Osteoblast (primary cell): ENCODE results near the gene BEGAIN. TPM values are rescaled to one million over a fixed set of nuclear protein-coding genes. Genes with fewer than 3 reads are reported as not detected.
"Not testable (repeated sequence)": the region's sequence is repeated elsewhere in the genome, so short reads cannot be mapped to it uniquely, and the experiment has no call there.

ENCODE experiments used
- DNase-seq: peaks from one replicate; pipeline ENCODE4 v3.0.0; 2011; ENCODE audit warnings: low spot score, mixed read lengths; ENCODE audit not compliant: insufficient read length; ENCODE audit errors: missing footprints
- H2AFZ ChIP-seq: 2 replicates; pipeline ENCODE4 v1.6.0; 2011; ENCODE audit warnings: mild to moderate bottlenecking, low read length
- H3K27ac ChIP-seq: 2 replicates; pipeline ENCODE4 v1.5.1; 2011; ENCODE audit warnings: mild to moderate bottlenecking, low read depth, low read length, moderate library complexity
- H3K27me3 ChIP-seq: 2 replicates; pipeline ENCODE4 v1.6.0; 2012; ENCODE audit warnings: mild to moderate bottlenecking, control low read depth, inconsistent platforms, low read length, moderate library complexity; ENCODE audit not compliant: insufficient read depth
- H3K36me3 ChIP-seq: 2 replicates; pipeline ENCODE4 v1.5.1; 2011; ENCODE audit warnings: mild to moderate bottlenecking, low read length, control low read depth, moderate library complexity; ENCODE audit not compliant: insufficient read depth
- H3K4me1 ChIP-seq: 2 replicates; pipeline ENCODE4 v1.5.1; 2011; ENCODE audit warnings: mild to moderate bottlenecking, low read length, control low read depth, moderate library complexity; ENCODE audit not compliant: insufficient read depth
- H3K4me2 ChIP-seq: 2 replicates; pipeline ENCODE4 v1.6.0; 2011; ENCODE audit warnings: mild to moderate bottlenecking, low read length; ENCODE audit not compliant: insufficient read depth
- H3K4me3 ChIP-seq: fragments of 200-600 bp; sonication (generic); 3 replicates; pipeline ENCODE4 v1.5.1; 2012; ENCODE audit warnings: mild to moderate bottlenecking, low read length, inconsistent platforms; ENCODE audit not compliant: insufficient read depth
- H3K79me2 ChIP-seq: 2 replicates; pipeline ENCODE4 v1.6.0; 2012; ENCODE audit warnings: mild to moderate bottlenecking, low read length, control low read depth, inconsistent platforms; ENCODE audit not compliant: insufficient read depth
- H3K9me3 ChIP-seq: 2 replicates; pipeline ENCODE4 v1.5.1; 2011; ENCODE audit warnings: low read depth, low read length, control low read depth
- H4K20me1 ChIP-seq: 2 replicates; pipeline ENCODE4 v1.6.0; 2012; ENCODE audit warnings: mild to moderate bottlenecking, low read length, control low read depth; ENCODE audit not compliant: insufficient read depth
- total RNA-seq: library from RNA; depleted of rRNA; stranded (reverse); fragments of >200 nt; gene quantifications from 2 replicates; pipeline ENCODE4 v1.2.3, GENCODE V29; 2012
- TF ChIP-seq, protein P1 (sequence below): IDR thresholded peaks from 2 replicates; pipeline ENCODE4 v1.5.1; 2011; ENCODE audit warnings: mild to moderate bottlenecking, low read depth, low read length, moderate library complexity; ENCODE audit errors: extremely low read depth

Gene BEGAIN
- total RNA-seq, 1 donor = 1.1 TPM

DNA sequence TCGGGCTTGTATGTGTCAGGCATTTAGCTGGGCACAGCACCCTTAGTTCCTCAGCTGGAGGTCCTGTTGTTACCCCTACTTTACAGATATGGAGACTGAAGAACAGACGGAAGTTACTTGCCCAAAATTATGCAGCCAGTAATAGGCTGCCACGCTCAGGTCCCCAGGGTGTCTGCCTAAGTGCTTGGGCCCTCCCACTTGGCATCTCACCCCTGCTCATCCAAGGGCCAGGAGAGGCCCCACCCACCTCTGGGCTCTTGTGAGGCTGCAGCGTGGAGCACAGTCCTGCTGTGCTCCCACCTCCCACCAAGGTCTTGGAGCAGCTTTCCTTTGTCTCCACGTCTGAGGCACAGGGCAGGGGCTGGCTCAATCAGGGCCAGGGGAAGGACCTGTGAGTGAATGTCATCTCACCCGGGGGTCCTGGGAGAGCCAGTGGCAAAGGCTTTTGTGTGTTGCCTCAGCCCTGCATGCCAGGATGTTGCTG, 64.6 kb downstream of the BEGAIN start:
- DNase-seq = no peak
- no peaks in the 10 kb centered on the region for H3K27me3 ChIP-seq
- H2AFZ ChIP-seq = no peak overlapping the region
- H3K4me1 ChIP-seq = no peaks in the 10 kb centered on the region
- H4K20me1 ChIP-seq = peaks cover 5% of the 10 kb centered on the region
- no peaks in the 10 kb centered on the region for H3K9me3 ChIP-seq
- no peaks in the 10 kb centered on the region for H3K36me3 ChIP-seq
- TF ChIP-seq, protein P1, sequence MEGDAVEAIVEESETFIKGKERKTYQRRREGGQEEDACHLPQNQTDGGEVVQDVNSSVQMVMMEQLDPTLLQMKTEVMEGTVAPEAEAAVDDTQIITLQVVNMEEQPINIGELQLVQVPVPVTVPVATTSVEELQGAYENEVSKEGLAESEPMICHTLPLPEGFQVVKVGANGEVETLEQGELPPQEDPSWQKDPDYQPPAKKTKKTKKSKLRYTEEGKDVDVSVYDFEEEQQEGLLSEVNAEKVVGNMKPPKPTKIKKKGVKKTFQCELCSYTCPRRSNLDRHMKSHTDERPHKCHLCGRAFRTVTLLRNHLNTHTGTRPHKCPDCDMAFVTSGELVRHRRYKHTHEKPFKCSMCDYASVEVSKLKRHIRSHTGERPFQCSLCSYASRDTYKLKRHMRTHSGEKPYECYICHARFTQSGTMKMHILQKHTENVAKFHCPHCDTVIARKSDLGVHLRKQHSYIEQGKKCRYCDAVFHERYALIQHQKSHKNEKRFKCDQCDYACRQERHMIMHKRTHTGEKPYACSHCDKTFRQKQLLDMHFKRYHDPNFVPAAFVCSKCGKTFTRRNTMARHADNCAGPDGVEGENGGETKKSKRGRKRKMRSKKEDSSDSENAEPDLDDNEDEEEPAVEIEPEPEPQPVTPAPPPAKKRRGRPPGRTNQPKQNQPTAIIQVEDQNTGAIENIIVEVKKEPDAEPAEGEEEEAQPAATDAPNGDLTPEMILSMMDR = no peak
- no peak overlapping the region for H3K4me3 ChIP-seq
- no peak overlapping the region for H3K27ac ChIP-seq
- H3K4me2 ChIP-seq = no peak overlapping the region
- no peaks in the 10 kb centered on the region for H3K79me2 ChIP-seq

DNA sequence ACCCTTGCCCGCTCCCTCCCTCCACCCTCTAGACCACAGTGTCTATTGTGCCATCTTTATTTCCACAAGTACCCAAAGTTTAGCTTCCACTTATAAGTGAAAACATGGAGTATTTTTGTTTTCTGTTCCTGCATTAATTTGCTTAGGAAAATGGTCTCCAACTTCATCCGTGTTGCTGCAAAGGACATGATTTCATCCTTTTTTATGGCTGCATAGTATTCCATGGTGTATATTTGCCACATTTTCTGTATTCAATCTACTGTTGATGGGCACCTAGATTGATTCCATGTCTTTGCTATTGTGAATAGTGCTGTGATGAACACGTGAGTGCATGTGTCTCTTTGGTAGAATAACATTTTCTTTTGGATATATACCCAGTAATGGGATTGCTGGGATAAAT, 81.2 kb downstream of the BEGAIN start:
- not testable (repeated sequence) for H3K79me2 ChIP-seq, H3K36me3 ChIP-seq, H3K9me3 ChIP-seq, H3K4me2 ChIP-seq, H2AFZ ChIP-seq, H3K27me3 ChIP-seq, DNase-seq, H3K4me1 ChIP-seq, H3K4me3 ChIP-seq, H3K27ac ChIP-seq
- H4K20me1 ChIP-seq = peaks cover 36% of the 10 kb centered on the region

DNA sequence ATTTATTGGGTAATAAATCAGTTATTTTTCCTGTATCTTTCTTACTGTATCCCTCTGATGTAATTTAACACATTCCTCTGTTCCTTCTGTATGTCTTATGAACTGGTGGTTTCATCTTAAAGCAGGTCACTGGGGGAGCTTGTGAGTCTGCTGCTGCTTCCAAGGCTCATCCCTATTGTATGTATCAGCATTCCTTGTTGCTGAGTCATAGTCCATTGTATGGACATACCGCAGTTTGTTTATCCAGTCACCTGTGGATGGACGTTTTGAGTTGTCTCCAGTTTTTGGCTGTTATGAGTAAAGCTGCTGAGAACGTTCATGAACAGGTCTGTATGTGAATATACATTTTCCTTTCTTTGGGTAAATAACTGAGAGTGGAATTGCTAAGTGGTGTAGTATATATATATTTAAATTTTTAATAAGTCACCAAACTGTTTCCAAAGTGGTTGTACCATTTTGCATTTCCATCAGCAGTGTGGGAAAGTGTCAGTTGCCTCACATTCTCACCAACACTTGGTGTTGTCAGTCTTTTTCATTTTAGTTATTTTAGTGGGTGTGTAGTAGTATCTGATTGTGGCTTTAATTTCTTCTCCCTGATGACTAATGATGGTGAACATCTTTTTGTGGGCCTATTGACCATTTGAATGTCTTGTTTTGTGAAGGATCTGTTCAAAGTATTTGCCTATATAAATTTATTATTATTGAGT, 82.7 kb downstream of the BEGAIN start:
- no peak for DNase-seq

DNA sequence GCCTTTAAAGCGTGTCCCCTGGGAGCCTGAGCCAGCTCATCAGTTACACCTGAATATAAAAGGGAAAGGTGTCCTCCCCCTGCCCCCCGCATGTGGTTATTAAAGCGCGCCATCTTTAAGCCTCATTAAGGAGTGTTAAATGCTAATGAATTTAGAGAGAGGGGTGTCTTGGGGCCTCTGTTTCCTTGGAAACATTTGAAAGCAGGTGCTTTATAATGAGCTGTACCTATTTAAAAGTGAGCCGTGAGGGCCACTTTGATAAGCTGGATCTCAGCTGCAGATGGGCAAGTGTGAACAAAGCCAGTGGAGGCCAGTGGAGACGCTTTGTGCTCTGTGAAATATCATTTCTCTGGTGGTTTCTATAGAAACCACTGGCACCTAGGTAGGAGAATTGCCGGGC, 84.0 kb downstream of the BEGAIN start:
- no peaks in the 10 kb centered on the region for H3K9me3 ChIP-seq
- no peaks in the 10 kb centered on the region for H3K79me2 ChIP-seq
- TF ChIP-seq, protein P1 = no peak
- no peaks in the 10 kb centered on the region for H3K36me3 ChIP-seq
- H2AFZ ChIP-seq = no peak overlapping the region
- no peaks in the 10 kb centered on the region for H3K4me1 ChIP-seq
- no peaks in the 10 kb centered on the region for H3K27me3 ChIP-seq
- H4K20me1 ChIP-seq = peaks cover 41% of the 10 kb centered on the region
- DNase-seq = no peak
- no peak overlapping the region for H3K4me2 ChIP-seq
- H3K27ac ChIP-seq = no peak overlapping the region
- no peak overlapping the region for H3K4me3 ChIP-seq

More for the DNA sequence above, 82.7 kb downstream of the BEGAIN start:
- no peak overlapping the region for H3K4me2 ChIP-seq
- H3K4me1 ChIP-seq = no peaks in the 10 kb centered on the region
- H3K27me3 ChIP-seq = no peaks in the 10 kb centered on the region
- H3K79me2 ChIP-seq = no peaks in the 10 kb centered on the region
- H3K4me3 ChIP-seq = no peak overlapping the region
- no peak overlapping the region for H3K27ac ChIP-seq
- H2AFZ ChIP-seq = no peak overlapping the region
- no peaks in the 10 kb centered on the region for H3K9me3 ChIP-seq
- H4K20me1 ChIP-seq = peaks cover 39% of the 10 kb centered on the region
- TF ChIP-seq, protein P1 = no peak
- H3K36me3 ChIP-seq = no peaks in the 10 kb centered on the region
